Natural killer cell treated with Interleukin-12 subunit alpha and Interleukin-12 subunit beta and Interleukin-15 and Interleukin-18, amount 100 ng/mL, for 72 hours (primary cell): ENCODE results near the gene STPG3. TPM values are rescaled to one million over a fixed set of nuclear protein-coding genes. Genes with fewer than 3 reads are reported as not detected.

Experiments
- ATAC-seq, 2 donors: fragments of 150-1000 bp; cut with Tn5 transposase in 1 of 2; sonication (Bioruptor Pico), chemical (Tn5 transposase) in 1 of 2; 2 replicates each; pipeline ENCODE4 v1.10.0; 2021
- DNase-seq: peaks from one replicate; pipeline ENCODE4 v3.0.0; 2022; ENCODE audit warnings: low spot score
- H3K27ac Mint-ChIP-seq, 2 donors: 1 replicate in 1 of 2; 2 replicates in 1 of 2; pipeline ENCODE4 v1.8.0; 2022; ENCODE audit warnings: mixed read lengths in 2 of 2, mild to moderate bottlenecking in 1 of 2, moderate library complexity in 1 of 2
- H3K27me3 Mint-ChIP-seq, 2 donors: 1 replicate in 1 of 2; 2 replicates in 1 of 2; pipeline ENCODE4 v1.8.0; 2022; ENCODE audit warnings: mixed read lengths in 2 of 2
- H3K36me3 Mint-ChIP-seq: one replicate; pipeline ENCODE4 v1.8.0; 2022; ENCODE audit warnings: mixed read lengths
- H3K4me1 Mint-ChIP-seq, 2 donors: 1 replicate in 1 of 2; 2 replicates in 1 of 2; pipeline ENCODE4 v1.8.0; 2022; ENCODE audit warnings: low read depth in 2 of 2, mixed read lengths in 2 of 2, mild to moderate bottlenecking in 1 of 2
- H3K4me3 Mint-ChIP-seq: one replicate; pipeline ENCODE4 v1.8.0; 2022; ENCODE audit warnings: mixed read lengths
- H3K9me3 Mint-ChIP-seq: 2 replicates; pipeline ENCODE4 v1.8.0; 2022; ENCODE audit warnings: mixed read lengths
- total RNA-seq, 2 donors: library from RNA; stranded (reverse); gene quantifications; one replicate each; pipeline ENCODE4 v1.2.3, GENCODE V29; 2022

The STPG3 gene
- total RNA-seq = not detected

GRCh38 chr9:137251194-137251461 lies at the start of gene STPG3:
STPG3 (plus strand) TSS chr9:137251286; CDS start chr9:137251287, 1 bp downstream.
- ATAC-seq (no peak), DNase-seq (no peak)
- H3K36me3 Mint-ChIP-seq = no peaks in the 10 kb centered on the region
- no peaks in the 10 kb centered on the region for H3K27me3 Mint-ChIP-seq
- no peak within 1 kb of the TSS for H3K4me3 Mint-ChIP-seq
- no peak within 1 kb of the TSS for H3K27ac Mint-ChIP-seq
- H3K4me1 Mint-ChIP-seq = peaks cover 5% of the 10 kb centered on the region in 2 donors
- H3K9me3 Mint-ChIP-seq = no peaks in the 10 kb centered on the region

GRCh38 chr9:137202966-137203365 lies 48.1 kb upstream of the STPG3 start:
- Mint-ChIP-seq H3K27me3 (no peaks in the 10 kb centered on the region), H3K9me3 (no peaks in the 10 kb centered on the region), H3K4me1 (peaks cover 37 to 38% of the 10 kb centered on the region in 2 donors), H3K4me3 (no peak overlapping the region), H3K36me3 (peaks cover 14% of the 10 kb centered on the region), H3K27ac (no peak overlapping the region)
- DNase-seq (no peak), ATAC-seq (no peak)

- peaks cover 38 to 41% of the 10 kb centered on the region in 2 donors for H3K4me1 Mint-ChIP-seq
- no peak for DNase-seq
- ATAC-seq = no peak
- H3K27ac Mint-ChIP-seq = peak overlapping the region; percentile 90 to 93
- peaks cover 14% of the 10 kb centered on the region for H3K36me3 Mint-ChIP-seq
- no peaks in the 10 kb centered on the region for H3K9me3 Mint-ChIP-seq
- peak overlapping the region; percentile 95 for H3K4me3 Mint-ChIP-seq
- H3K27me3 Mint-ChIP-seq = no peaks in the 10 kb centered on the region
These were observed 46.4 kb upstream of the STPG3 start for GRCh38 chr9:137204731-137205125.

DNA sequence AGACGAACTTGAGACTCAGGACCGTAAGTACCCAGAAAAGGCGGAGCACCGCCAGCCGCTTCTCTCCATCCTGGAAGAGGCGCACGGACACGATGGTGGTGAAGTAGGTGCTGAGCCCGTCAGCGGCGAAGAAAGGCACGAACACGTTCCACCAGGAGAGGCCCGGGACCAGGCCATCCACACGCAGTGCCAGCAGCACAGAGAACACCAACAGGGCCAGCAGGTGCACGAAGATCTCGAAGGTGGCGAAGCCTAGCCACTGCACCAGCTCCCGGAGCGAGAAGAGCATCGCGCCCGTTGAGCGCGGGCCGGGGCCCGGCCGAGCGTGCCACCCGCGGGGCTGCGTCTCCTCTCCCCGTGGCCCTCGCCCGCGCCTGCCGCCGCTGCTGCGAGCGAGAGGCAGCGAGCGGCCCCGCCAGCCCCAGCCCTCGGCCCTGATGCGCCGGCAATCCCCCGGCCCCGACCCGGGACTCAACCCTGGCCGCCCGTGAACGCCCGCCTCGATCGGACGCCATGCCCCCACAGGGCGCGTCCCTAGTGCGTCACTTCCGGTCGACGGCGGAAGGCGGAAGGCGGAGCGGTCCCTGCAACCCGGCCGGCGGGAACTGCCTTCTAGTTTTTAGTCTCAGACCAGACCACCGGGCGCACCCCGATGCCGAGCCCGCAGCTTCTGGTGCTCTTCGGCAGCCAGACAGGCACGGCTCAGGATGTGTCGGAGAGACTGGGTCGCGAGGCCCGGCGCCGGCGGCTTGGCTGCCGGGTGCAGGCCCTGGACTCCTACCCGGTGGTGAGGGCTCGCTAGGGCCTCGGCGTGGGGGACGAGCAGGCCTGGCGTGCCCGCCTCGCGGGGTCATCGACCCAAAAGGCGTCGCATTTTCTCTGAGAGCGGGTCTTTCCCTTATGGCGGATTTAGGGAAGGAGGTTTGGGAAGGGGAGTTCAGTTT lies 45.7 kb upstream of the STPG3 start, which contains the start of the genes NDOR1 and TMEM203:
Gene NDOR1 (plus strand): TSS at position 575 of the 944 bp plus-strand sequence. CDS start 78 bp downstream, at position 653.
Gene TMEM203 (minus strand): TSS at position 523 of the 944 bp plus-strand sequence. CDS start 234 bp downstream, at position 289.
- H3K27me3 Mint-ChIP-seq = no peaks in the 10 kb centered on the region

DNA sequence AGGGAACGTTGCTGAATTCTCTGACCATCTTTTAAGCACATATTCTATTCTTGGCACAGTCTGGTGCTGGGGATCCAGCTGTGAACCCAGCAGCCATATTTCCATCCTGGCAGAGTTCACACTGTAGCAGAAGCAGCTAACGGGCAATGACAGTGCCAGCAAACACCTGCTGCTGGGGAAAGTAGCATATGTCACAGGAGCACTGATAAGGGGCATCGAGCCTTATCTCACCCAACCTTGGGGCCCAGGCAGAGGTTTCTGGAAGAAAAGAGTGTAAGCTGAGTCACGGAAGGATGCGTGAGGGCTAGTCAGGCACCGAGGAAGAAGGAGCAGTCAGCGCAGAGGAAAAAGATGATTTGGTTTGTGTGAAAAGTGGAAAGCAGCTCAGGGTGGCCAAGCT lies 44.5 kb upstream of the STPG3 start:
- peak overlapping the region; percentile 90 to 93 for H3K27ac Mint-ChIP-seq
- no peaks in the 10 kb centered on the region for H3K9me3 Mint-ChIP-seq
- DNase-seq = no peak
- ATAC-seq = no peak
- no peaks in the 10 kb centered on the region for H3K27me3 Mint-ChIP-seq
- H3K4me3 Mint-ChIP-seq = peak overlapping the region; percentile 95
- H3K36me3 Mint-ChIP-seq = peaks cover 14% of the 10 kb centered on the region
- peaks cover 38 to 46% of the 10 kb centered on the region in 2 donors for H3K4me1 Mint-ChIP-seq

More for the DNA sequence above, 45.7 kb upstream of the STPG3 start, which contains the start of the genes NDOR1 and TMEM203:
- DNase-seq (peak; percentile 95), ATAC-seq (peak; percentile 67 to 72)
- Mint-ChIP-seq H3K27ac (peak within 1 kb of the TSS; percentile 90 to 93), H3K4me3 (peak within 1 kb of the TSS; percentile 95), H3K4me1 (peaks cover 38 to 41% of the 10 kb centered on the region in 2 donors), H3K36me3 (peaks cover 14% of the 10 kb centered on the region), H3K9me3 (no peaks in the 10 kb centered on the region)

DNA sequence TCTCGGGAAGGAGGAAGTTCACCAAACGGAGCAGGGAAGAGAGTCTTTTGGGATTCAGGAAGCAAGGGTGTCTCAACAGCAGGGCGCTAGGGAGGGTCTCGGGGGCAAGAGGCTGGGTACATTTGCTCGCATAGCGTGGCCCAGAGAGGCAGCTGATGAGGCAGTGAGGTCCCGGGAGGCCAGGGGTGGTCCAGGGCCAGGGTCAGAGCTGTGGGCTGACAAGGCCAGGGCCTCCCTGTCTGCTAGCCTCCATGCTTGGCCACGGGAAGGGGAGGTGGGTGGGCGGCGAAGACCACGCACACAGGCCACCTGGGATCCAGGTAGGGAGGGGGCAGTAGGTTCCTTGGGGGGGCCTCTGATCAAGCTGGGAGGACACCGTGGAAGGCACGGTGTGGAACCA lies 39.6 kb upstream of the STPG3 start:
- Mint-ChIP-seq H3K27ac (no peak overlapping the region), H3K9me3 (no peaks in the 10 kb centered on the region), H3K4me1 (peaks cover 12 to 22% of the 10 kb centered on the region in 2 donors), H3K36me3 (peaks cover 12% of the 10 kb centered on the region), H3K4me3 (no peak overlapping the region), H3K27me3 (no peaks in the 10 kb centered on the region)
- ATAC-seq = no peak
- no peak for DNase-seq

- peaks cover 2 to 12% of the 10 kb centered on the region in 2 donors for H3K4me1 Mint-ChIP-seq
- H3K36me3 Mint-ChIP-seq = peaks cover 2% of the 10 kb centered on the region
- no peak for DNase-seq
- no peak overlapping the region for H3K27ac Mint-ChIP-seq
- ATAC-seq = no peak
- H3K27me3 Mint-ChIP-seq = no peaks in the 10 kb centered on the region
- no peak overlapping the region for H3K4me3 Mint-ChIP-seq
- H3K9me3 Mint-ChIP-seq = no peaks in the 10 kb centered on the region
These were observed 38.6 kb upstream of the STPG3 start for GRCh38 chr9:137212520-137212919.

GRCh38 chr9:137213160-137214060 lies 37.7 kb upstream of the STPG3 start:
- Mint-ChIP-seq H3K9me3 (no peaks in the 10 kb centered on the region), H3K27me3 (no peaks in the 10 kb centered on the region), H3K4me3 (no peak overlapping the region), H3K4me1 (peaks cover 0 to 9% of the 10 kb centered on the region in 2 donors), H3K27ac (no peak overlapping the region), H3K36me3 (no peaks in the 10 kb centered on the region)
- ATAC-seq (no peak), DNase-seq (no peak)

DNA sequence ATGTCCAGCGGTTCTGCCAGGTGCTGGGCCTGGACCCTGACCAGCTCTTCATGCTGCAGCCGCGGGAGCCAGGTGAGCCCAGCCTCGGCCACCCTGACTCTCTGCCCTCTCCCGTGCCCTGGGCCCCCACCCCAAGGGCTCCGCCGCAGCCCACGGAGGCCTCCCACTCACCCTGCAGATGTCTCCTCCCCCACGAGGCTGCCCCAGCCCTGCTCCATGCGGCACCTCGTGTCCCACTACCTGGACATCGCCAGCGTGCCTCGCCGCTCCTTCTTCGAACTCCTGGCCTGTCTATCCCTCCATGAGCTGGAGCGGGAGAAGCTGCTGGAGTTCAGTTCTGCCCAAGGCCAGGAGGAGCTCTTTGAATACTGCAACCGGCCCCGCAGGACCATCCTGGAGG lies 36.5 kb upstream of the STPG3 start:
- no peak for ATAC-seq
- Mint-ChIP-seq H3K27ac (no peak overlapping the region), H3K36me3 (no peaks in the 10 kb centered on the region), H3K9me3 (no peaks in the 10 kb centered on the region), H3K27me3 (no peaks in the 10 kb centered on the region), H3K4me1 (peaks cover 0 to 5% of the 10 kb centered on the region in 2 donors), H3K4me3 (no peak overlapping the region)
- DNase-seq = no peak

- no peak overlapping the region for H3K27ac Mint-ChIP-seq
- no peaks in the 10 kb centered on the region for H3K9me3 Mint-ChIP-seq
- no peak for ATAC-seq
- H3K4me1 Mint-ChIP-seq = peaks cover 0 to 5% of the 10 kb centered on the region in 2 donors
- no peak overlapping the region for H3K4me3 Mint-ChIP-seq
- no peaks in the 10 kb centered on the region for H3K36me3 Mint-ChIP-seq
- no peak for DNase-seq
- H3K27me3 Mint-ChIP-seq = no peaks in the 10 kb centered on the region
These were observed 35.7 kb upstream of the STPG3 start for GRCh38 chr9:137215196-137215986.

DNA sequence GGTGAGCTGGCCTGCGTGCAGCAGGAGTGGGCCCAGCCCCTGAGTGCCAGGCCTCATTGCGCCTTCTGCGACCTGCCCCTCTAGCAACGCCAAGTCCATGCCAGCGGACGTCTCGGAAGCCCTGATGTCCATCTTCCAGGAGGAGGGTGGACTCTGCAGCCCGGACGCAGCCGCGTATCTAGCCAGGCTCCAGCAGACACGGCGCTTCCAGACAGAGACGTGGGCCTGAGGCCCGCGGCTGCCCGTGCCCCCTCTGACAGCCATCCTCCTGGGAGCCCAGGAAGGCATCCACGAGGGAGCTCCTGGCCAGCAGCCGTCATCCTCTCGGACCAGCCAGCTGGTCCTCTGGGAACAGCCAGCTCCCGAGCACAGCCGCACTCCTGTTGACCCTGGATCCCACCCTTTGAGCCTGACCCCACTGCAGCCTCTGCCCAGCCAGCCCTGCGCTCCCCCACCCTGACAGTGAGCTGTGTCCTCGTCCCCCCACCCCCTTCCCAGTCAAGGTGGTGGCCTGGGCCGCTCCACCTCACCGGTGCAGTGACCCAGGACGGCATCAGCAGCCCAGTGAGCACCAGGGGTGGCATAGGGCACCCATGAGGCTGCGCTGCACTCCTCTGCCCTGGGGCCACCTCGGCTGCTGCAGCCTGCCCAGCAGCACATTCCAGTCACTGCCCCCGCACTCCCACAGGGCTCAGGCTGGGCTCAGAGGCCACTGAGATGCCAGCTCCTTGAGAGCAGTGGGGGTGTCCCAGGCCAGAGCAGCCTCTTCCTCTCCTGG lies 34.7 kb upstream of the STPG3 start:
- DNase-seq = no peak
- Mint-ChIP-seq H3K9me3 (no peaks in the 10 kb centered on the region), H3K4me3 (no peak overlapping the region), H3K4me1 (peaks cover 0 to under 1% of the 10 kb centered on the region in 2 donors), H3K36me3 (no peaks in the 10 kb centered on the region), H3K27me3 (no peaks in the 10 kb centered on the region), H3K27ac (no peak overlapping the region)
- ATAC-seq = no peak

DNA sequence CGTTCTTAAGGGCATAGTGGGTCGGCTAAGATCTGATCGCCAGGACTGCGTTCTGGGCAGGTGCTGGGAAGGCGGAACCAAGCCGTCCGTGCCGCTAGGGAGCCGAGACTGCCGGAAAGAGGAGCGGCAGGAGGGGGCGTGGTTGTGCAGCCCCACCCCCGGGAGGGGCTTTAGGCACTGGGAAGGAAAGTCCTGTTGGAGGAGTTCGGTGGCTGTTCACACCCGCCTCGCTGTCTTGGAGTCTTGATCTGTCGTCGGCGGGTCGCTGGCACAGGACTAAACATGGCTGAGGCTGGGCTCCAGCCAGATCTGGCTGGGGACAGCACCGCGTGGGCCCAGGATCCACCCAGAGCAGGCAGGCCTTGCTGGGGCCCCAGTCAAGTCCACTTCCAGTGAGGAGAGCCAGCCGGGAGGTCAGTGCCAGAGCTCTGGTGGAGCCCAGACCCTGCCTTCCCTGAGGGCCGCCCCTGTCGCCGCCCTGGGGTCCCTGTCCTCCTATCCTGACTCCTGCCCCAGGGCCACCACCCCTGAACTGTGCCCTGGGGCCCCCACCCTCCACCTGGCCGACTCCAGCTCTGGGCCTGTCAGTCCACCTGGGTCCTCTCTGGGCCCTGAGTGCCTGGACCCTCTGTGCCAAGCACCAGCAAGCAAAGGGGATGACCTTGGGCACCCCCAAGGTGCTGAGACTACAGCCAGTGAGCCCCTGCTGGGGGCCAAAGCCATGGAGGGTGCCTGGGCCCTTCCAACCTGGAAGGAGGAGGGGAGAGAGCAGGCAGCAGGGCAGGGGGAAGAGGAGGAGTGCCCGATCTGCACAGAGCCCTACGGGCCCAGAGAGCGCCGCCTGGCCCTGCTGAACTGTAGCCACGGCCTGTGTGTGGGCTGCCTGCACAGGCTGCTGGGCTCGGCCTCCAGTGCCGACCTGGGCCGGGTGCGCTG lies 33.5 kb upstream of the STPG3 start:
- no peak for DNase-seq
- Mint-ChIP-seq H3K27ac (no peak overlapping the region), H3K9me3 (no peaks in the 10 kb centered on the region), H3K36me3 (no peaks in the 10 kb centered on the region), H3K4me1 (no peaks in the 10 kb centered on the region), H3K27me3 (no peaks in the 10 kb centered on the region), H3K4me3 (no peak overlapping the region)
- ATAC-seq = no peak
